Right cardiac atrium (tissue), 5 donors: ENCODE results near the gene CACNG8. TPM values are rescaled to one million over a fixed set of nuclear protein-coding genes. Genes with fewer than 3 reads are reported as not detected.
"Not testable (repeated sequence)": the region's sequence is repeated elsewhere in the genome, so short reads cannot be mapped to it uniquely, and the experiment has no call there.

Experiments
- ATAC-seq, 2 donors: fragments of 200-7000 bp; cut with Tn5 transposase; one replicate each; pipeline versions ENCODE4 v1.8.0 to v1.9.1; 2020; ENCODE audit warnings: moderate library complexity in 2 of 2, mild to moderate bottlenecking in 1 of 2
- DNase-seq, 3 donors: peaks; one replicate each; pipeline ENCODE4 v3.0.0-alpha.2; 2020
- H3K27ac ChIP-seq: one replicate; pipeline ENCODE4 v1.5.1; 2013; ENCODE audit warnings: mild to moderate bottlenecking, low read length, control low read depth, moderate library complexity
- H3K27me3 ChIP-seq: one replicate; pipeline ENCODE4 v1.6.1; 2013; ENCODE audit not compliant: control insufficient read depth, insufficient read depth
- H3K4me1 ChIP-seq: one replicate; pipeline ENCODE4 v1.6.1; 2013; ENCODE audit warnings: low read length; ENCODE audit not compliant: control insufficient read depth, insufficient read depth
- H3K4me3 ChIP-seq: one replicate; pipeline ENCODE4 v1.5.1; 2013; ENCODE audit warnings: low read length, control low read depth
- H3K9me3 ChIP-seq: one replicate; pipeline ENCODE4 v1.6.1; 2013; ENCODE audit warnings: low read length; ENCODE audit not compliant: control insufficient read depth
- WGBS: extraction: QIAGEN DNeasy Blood & Tissue Kit; methylation state at CpG from one replicate; pipeline ENCODE4 v1.1.7; 2013; 5-methylcytosine and 5-hydroxymethylcytosine counted together
- intact Hi-C, 4 donors: fragments of 100-400 bp; cut with DNase I; formaldehyde crosslinking; loops; one replicate each; pipeline versions ENCODE4 v1.11.0 to v1.14.0; 2022 to 2023
- polyA plus RNA-seq: library from polyadenylated mRNA; stranded (reverse); fragments of 200-250 nt; gene quantifications from one replicate; pipeline ENCODE4 v1.2.3, GENCODE V29; 2013
- total RNA-seq, 4 donors: library from RNA; stranded (reverse); fragmentation: NEBNext Ultra II Directional; extraction: Animal tissue kit (Norgen Biotek cat#: 25700); gene quantifications; one replicate each; pipeline ENCODE4 v1.2.1, GENCODE V29; 2021
- donor health status: healthy with polysubstance abuse.
- donor health status: DM: no; HTN: yes; CAD: no.
- donor health status: DM: no; HTN: no; CAD: no.
- donor health status: DM: no; HTN: yes; CAD: no; lungs with severe emphysema.
- donor health status: DM: yes; HTN: yes; CAD: no.

CACNG8 gene
- total and polyA plus RNA-seq, 5 donors = 0.06 to 0.31 (median 0.14) TPM

GRCh38 chr19:53947624-53948023 lies 15.1 kb upstream of the CACNG8 start:
- Histone ChIP-seq H3K27me3 (no peaks in the 10 kb centered on the region), H3K27ac (no peak overlapping the region), H3K9me3 (no peaks in the 10 kb centered on the region), H3K4me3 (no peak overlapping the region), H3K4me1 (no peaks in the 10 kb centered on the region)
- no peak for ATAC-seq
- intact Hi-C loops = no loop called here
- DNase-seq = no peak
- 56% methylated on average over 5 of the region's 5 CpGs for WGBS

- H3K9me3 ChIP-seq, H3K4me1 ChIP-seq, H3K4me3 ChIP-seq, DNase-seq, H3K27me3 ChIP-seq, intact Hi-C loops, H3K27ac ChIP-seq, ATAC-seq: not testable (repeated sequence)
- 74% methylated on average over 5 of the region's 5 CpGs for WGBS
These were observed 14.1 kb upstream of the CACNG8 start for GRCh38 chr19:53948611-53949010.

- Histone ChIP-seq H3K27ac (no peak overlapping the region), H3K27me3 (no peaks in the 10 kb centered on the region), H3K4me3 (no peak overlapping the region), H3K4me1 (no peaks in the 10 kb centered on the region), H3K9me3 (no peaks in the 10 kb centered on the region)
- WGBS = 37% methylated on average over 11 of the region's 11 CpGs
- ATAC-seq = no peak
- no peak for DNase-seq
- intact Hi-C loops = no loop called here
These were observed 11.3 kb upstream of the CACNG8 start for GRCh38 chr19:53951436-53951835.

- no peak for DNase-seq
- Histone ChIP-seq H3K9me3 (no peaks in the 10 kb centered on the region), H3K4me3 (no peak overlapping the region), H3K27ac (no peak overlapping the region), H3K27me3 (no peaks in the 10 kb centered on the region), H3K4me1 (no peaks in the 10 kb centered on the region)
- no peak for ATAC-seq
- intact Hi-C loops = no loop called here
- 78% methylated on average over 9 of the region's 9 CpGs for WGBS
These were observed 10.8 kb upstream of the CACNG8 start for GRCh38 chr19:53951947-53952346.

GRCh38 chr19:53953383-53953782 lies 9.4 kb upstream of the CACNG8 start:
- ATAC-seq (no peak), DNase-seq (no peak)
- Histone ChIP-seq H3K4me3 (no peak overlapping the region), H3K27ac (no peak overlapping the region), H3K27me3 (no peaks in the 10 kb centered on the region), H3K9me3 (no peaks in the 10 kb centered on the region), H3K4me1 (no peaks in the 10 kb centered on the region)
- 90% methylated on average over 8 of the region's 8 CpGs for WGBS
- intact Hi-C loops = no loop called here

- ATAC-seq = no peak
- 4% methylated on average over 15 of the region's 15 CpGs for WGBS
- H3K27me3 ChIP-seq = no peaks in the 10 kb centered on the region
- H3K27ac ChIP-seq = no peak overlapping the region
- H3K4me3 ChIP-seq = no peak overlapping the region
- intact Hi-C loops = no loop called here
- no peaks in the 10 kb centered on the region for H3K4me1 ChIP-seq
- DNase-seq = no peak
- H3K9me3 ChIP-seq = no peaks in the 10 kb centered on the region
These were observed 5.1 kb upstream of the CACNG8 start for GRCh38 chr19:53957448-53958167.

GRCh38 chr19:53958168-53958571 lies 4.6 kb upstream of the CACNG8 start:
- Histone ChIP-seq H3K4me1 (no peaks in the 10 kb centered on the region), H3K27ac (no peak overlapping the region), H3K9me3 (no peaks in the 10 kb centered on the region), H3K27me3 (no peaks in the 10 kb centered on the region), H3K4me3 (no peak overlapping the region)
- 1% methylated on average over 14 of the region's 14 CpGs for WGBS
- intact Hi-C loops = no loop called here
- ATAC-seq = no peak
- DNase-seq = no peak

- Histone ChIP-seq H3K4me1 (no peaks in the 10 kb centered on the region), H3K4me3 (no peak overlapping the region), H3K9me3 (no peaks in the 10 kb centered on the region), H3K27ac (no peak overlapping the region), H3K27me3 (no peaks in the 10 kb centered on the region)
- WGBS = 2% methylated on average over 22 of the region's 22 CpGs
- intact Hi-C loops = no loop called here
- no peak for DNase-seq
- no peak for ATAC-seq
These were observed 3.6 kb upstream of the CACNG8 start for GRCh38 chr19:53958823-53959757.

GRCh38 chr19:53960187-53960586 lies 2.5 kb upstream of the CACNG8 start:
- ATAC-seq = no peak
- intact Hi-C loops = no loop called here
- Histone ChIP-seq H3K9me3 (no peaks in the 10 kb centered on the region), H3K27me3 (no peaks in the 10 kb centered on the region), H3K4me3 (no peak overlapping the region), H3K4me1 (no peaks in the 10 kb centered on the region), H3K27ac (no peak overlapping the region)
- DNase-seq = no peak
- WGBS = 5% methylated on average over 10 of the region's 10 CpGs

GRCh38 chr19:53960886-53961285 lies 1.9 kb upstream of the CACNG8 start:
- Histone ChIP-seq H3K27ac (no peak overlapping the region), H3K9me3 (no peaks in the 10 kb centered on the region), H3K27me3 (no peaks in the 10 kb centered on the region), H3K4me1 (no peaks in the 10 kb centered on the region), H3K4me3 (no peak overlapping the region)
- WGBS = 6% methylated on average over 8 of the region's 8 CpGs
- intact Hi-C loops = no loop called here
- no peak for ATAC-seq
- DNase-seq = no peak

- no peak overlapping the region for H3K27ac ChIP-seq
- no peaks in the 10 kb centered on the region for H3K9me3 ChIP-seq
- H3K4me1 ChIP-seq = no peaks in the 10 kb centered on the region
- H3K4me3 ChIP-seq = no peak overlapping the region
- no peaks in the 10 kb centered on the region for H3K27me3 ChIP-seq
- WGBS = 4% methylated on average over 32 of the region's 32 CpGs
- ATAC-seq (no peak), DNase-seq (no peak)
- intact Hi-C loops = no loop called here
These were observed 997 bp upstream of the CACNG8 start for GRCh38 chr19:53961523-53962356.
